ENCODE measurements around the gene CCNL2. TPM values are rescaled to one million over a fixed set of nuclear protein-coding genes. Genes with fewer than 3 reads are reported as not detected.

Gene CCNL2
- total and polyA plus RNA-seq, 2 of the 13 experiments (the other 11 are each of a cell fraction or from before 2014, with no cell fraction given): 105 to 340 TPM

DNA sequence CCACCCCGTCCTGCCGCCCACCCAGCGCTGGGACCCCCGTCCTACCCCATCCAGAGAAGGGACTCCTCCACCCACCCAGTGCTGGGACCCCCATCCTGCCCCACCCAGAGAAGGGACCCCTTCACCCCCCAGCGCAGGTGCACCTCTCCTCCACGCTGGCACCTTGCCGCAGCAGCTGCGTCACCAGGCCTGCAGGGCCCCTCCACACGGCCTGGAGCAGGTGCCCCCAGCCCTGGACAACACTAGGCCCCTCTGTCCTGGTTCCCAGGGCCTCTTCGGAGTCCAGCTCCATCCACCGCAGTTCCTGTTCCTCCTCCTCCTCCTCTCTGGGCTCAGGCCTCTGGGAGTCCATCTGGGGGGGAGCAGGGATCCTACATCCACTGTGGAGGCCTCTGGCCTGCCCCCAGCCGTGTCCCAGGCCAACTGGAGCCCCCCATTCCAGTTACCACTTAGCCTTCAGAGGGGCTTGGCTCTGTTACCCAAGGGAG lies 21.6 kb upstream of the CCNL2 start:
- in situ Hi-C loops (cut with HindIII; ENCODE audit: extremely low pct_ligation_motif_present, low pct_unique_long_range_greater_than_20kb): no loop called here
- peak overlapping the region; percentile 79 for H3K9ac ChIP-seq (ENCODE audit: insufficient read depth, low read depth, low read length)
- H3K27me3 ChIP-seq (ENCODE audit: control insufficient read depth in 1 of 2, insufficient read depth in 2 of 2, low read length in 2 of 2): no peaks in the 10 kb centered on the region; a peak in 1 of 5 replicates
- peaks cover 68% of the 10 kb centered on the region for H3K4me1 ChIP-seq (ENCODE audit: insufficient read depth, low read length)
- no peak overlapping the region for H2AFZ ChIP-seq (ENCODE audit: low read length)
- ChIA-PET POLR2A (interaction anchor here (0.8 to 3.5 kb wide), 12 partner anchors 9 to 114 kb away, joined by 3 to 126 read pairs (median 9); partner anchors contain the start of genes ATAD3A, AURKAIP1, CCNL2 and MRPL20), CTCF (ENCODE audit: low intra/inter-chr PET ratio, low total read pairs) (no interaction called here)
- peak; percentile 33 for ATAC-seq
- FAIRE-seq: no peak
- H3K4me3 ChIP-seq (replicated peaks in 1 of 3; ENCODE audit: insufficient read depth in 1 of 3, low read depth in 2 of 3, low read length in 3 of 3): peak overlapping the region; percentile 64 to 74 (median 70)
- H3K27ac ChIP-seq (ENCODE audit: extremely low read length, insufficient read depth, low read length): peak overlapping the region; percentile 85
- no TSS peak for BruUV-seq (replicated peaks)
- H3K79me2 ChIP-seq (ENCODE audit: insufficient read depth, low read length): peaks cover 12% of the 10 kb centered on the region
- no peaks in the 10 kb centered on the region for H3K9me3 ChIP-seq (ENCODE audit: low read length)
- WGBS (ENCODE audit: low lambda C conversion rate): 12% methylated on average over 5 of the region's 12 CpGs
- DNase-seq (ENCODE audit: low spot score): no peak
- H4K20me1 ChIP-seq (ENCODE audit: insufficient read depth, low read length): no peaks in the 10 kb centered on the region
- H3K36me3 ChIP-seq (replicated peaks in 1 of 2; ENCODE audit: control insufficient read depth in 1 of 2, insufficient read depth in 2 of 2, low read length in 2 of 2): no peaks in the 10 kb centered on the region
- intact Hi-C loops (cut with micrococcal nuclease; ENCODE audit: unreplicated experiment): no loop called here
- H3K4me2 ChIP-seq (ENCODE audit: low read depth, low read length): peak overlapping the region; percentile 97
- TF ChIP-seq ZNF549 (CRISPR knock-in tag; IDR thresholded peaks at IDR 0.05) (no peak), RBM39 (IDR thresholded peaks at IDR 0.05; ENCODE audit: low read depth, low read length, poor library complexity, severe bottlenecking) (peak; percentile 34), DPF2 (CRISPR knock-in tag; IDR thresholded peaks at IDR 0.05; ENCODE audit: borderline replicate concordance, low read depth) (no peak), MAZ (IDR thresholded peaks at IDR 0.05; ENCODE audit: borderline replicate concordance, low read depth, low read length) (no peak), MAZ (CRISPR knock-in tag; IDR thresholded peaks at IDR 0.05; ENCODE audit: low read depth) (peak; percentile 62; the same call in 1 of the 2 replicates), ZFX (CRISPR knock-in tag; IDR thresholded peaks at IDR 0.05; ENCODE audit: low read depth) (peak; percentile 75; the same call in 1 of the 2 replicates), ASH2L (IDR thresholded peaks at IDR 0.05; ENCODE audit: insufficient read length, low read depth, low read length) (no peak), ZNF543 (CRISPR knock-in tag; IDR thresholded peaks at IDR 0.05) (0 out of 2 replicates have a peak, but pooled peaks have one; percentile 53), CBX5 (CRISPR knock-in tag; IDR thresholded peaks at IDR 0.05; ENCODE audit: borderline replicate concordance) (no peak), JUND (CRISPR knock-in tag; IDR thresholded peaks at IDR 0.05) (no peak), SIN3A (IDR thresholded peaks at IDR 0.05; ENCODE audit: borderline replicate concordance, low read depth, low read length) (no peak), AGO1 (IDR thresholded peaks at IDR 0.05; ENCODE audit: low read depth, low read length, poor library complexity, severe bottlenecking) (peak; percentile 18), FOXJ3 (CRISPR knock-in tag; IDR thresholded peaks at IDR 0.05; ENCODE audit: borderline replicate concordance) (no peak), ZBTB38 (CRISPR knock-in tag; IDR thresholded peaks at IDR 0.05) (0 out of 2 replicates have a peak, but pooled peaks have one; percentile 3), ATF1 (CRISPR knock-in tag; IDR thresholded peaks at IDR 0.05) (no peak), ZNF329 (CRISPR knock-in tag; IDR thresholded peaks at IDR 0.05; ENCODE audit: low read depth) (0 out of 2 replicates have a peak, but pooled peaks have one; percentile 29)
- TF ChIP-seq, protein P1, sequence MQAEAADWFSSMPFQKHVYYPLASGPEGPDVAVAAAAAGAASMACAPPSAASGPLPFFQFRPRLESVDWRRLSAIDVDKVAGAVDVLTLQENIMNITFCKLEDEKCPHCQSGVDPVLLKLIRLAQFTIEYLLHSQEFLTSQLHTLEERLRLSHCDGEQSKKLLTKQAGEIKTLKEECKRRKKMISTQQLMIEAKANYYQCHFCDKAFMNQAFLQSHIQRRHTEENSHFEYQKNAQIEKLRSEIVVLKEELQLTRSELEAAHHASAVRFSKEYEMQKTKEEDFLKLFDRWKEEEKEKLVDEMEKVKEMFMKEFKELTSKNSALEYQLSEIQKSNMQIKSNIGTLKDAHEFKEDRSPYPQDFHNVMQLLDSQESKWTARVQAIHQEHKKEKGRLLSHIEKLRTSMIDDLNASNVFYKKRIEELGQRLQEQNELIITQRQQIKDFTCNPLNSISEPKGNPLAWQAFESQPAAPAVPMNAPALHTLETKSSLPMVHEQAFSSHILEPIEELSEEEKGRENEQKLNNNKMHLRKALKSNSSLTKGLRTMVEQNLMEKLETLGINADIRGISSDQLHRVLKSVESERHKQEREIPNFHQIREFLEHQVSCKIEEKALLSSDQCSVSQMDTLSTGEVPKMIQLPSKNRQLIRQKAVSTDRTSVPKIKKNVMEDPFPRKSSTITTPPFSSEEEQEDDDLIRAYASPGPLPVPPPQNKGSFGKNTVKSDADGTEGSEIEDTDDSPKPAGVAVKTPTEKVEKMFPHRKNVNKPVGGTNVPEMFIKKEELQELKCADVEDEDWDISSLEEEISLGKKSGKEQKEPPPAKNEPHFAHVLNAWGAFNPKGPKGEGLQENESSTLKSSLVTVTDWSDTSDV (CRISPR knock-in tag; IDR thresholded peaks at IDR 0.05): 0 out of 2 replicates have a peak, but pooled peaks have one; percentile 55
- TF ChIP-seq, protein P2, sequence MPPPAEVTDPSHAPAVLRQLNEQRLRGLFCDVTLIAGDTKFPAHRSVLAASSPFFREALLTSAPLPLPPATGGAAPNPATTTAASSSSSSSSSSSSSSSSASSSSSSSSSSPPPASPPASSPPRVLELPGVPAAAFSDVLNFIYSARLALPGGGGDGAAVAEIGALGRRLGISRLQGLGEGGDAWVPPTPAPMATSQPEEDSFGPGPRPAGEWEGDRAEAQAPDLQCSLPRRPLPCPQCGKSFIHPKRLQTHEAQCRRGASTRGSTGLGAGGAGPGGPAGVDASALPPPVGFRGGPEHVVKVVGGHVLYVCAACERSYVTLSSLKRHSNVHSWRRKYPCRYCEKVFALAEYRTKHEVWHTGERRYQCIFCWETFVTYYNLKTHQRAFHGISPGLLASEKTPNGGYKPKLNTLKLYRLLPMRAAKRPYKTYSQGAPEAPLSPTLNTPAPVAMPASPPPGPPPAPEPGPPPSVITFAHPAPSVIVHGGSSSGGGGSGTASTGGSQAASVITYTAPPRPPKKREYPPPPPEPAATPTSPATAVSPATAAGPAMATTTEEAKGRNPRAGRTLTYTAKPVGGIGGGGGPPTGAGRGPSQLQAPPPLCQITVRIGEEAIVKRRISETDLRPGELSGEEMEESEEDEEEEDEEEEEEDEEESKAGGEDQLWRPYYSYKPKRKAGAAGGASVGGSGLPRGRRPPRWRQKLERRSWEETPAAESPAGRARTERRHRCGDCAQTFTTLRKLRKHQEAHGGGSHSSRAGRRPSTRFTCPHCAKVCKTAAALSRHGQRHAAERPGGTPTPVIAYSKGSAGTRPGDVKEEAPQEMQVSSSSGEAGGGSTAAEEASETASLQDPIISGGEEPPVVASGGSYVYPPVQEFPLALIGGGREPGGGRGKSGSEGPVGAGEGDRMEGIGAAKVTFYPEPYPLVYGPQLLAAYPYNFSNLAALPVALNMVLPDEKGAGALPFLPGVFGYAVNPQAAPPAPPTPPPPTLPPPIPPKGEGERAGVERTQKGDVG (CRISPR knock-in tag; IDR thresholded peaks at IDR 0.05; ENCODE audit: borderline replicate concordance): no peak
